Muscle of arm (tissue), 12 donors: Measurements from ENCODE around the gene DHCR24. TPM values are rescaled to one million over a fixed set of nuclear protein-coding genes. Genes with fewer than 3 reads are reported as not detected.
"Not testable (repeated sequence)": the region's sequence is repeated elsewhere in the genome, so short reads cannot be mapped to it uniquely, and the experiment has no call there.

Experiments used
- DNase-seq: peaks from one replicate; pipeline ENCODE4 v3.0.0-alpha.2; 2013
- polyA plus RNA-seq, 12 donors: library from polyadenylated mRNA; unstranded; fragments of 120-200 nt; gene quantifications; one replicate each; pipeline ENCODE4 v1.2.1, GENCODE V29; 2013; ENCODE audit not compliant: insufficient read length in 12 of 12

DHCR24 gene
- polyA plus RNA-seq, 12 donors = 15.9 to 40.1 (median 28.4) TPM; not detected in 1

DNA sequence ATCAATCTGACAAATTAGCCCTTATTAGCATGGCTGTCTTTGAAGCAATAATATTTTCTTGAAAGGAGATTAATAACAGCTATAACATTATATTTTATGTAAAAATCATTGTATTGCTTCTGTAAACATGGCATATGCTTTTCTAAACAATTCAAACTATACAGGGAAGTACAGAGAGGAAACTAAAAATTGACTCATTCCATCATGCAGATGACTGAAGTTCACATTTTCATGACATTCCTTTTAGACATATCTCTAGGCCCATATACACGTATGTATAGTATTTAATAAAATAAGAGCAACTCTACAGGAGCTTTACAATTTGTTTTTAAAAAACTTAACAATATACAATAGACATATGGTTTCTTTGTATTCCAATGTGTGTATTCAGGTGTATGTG is 5.6 kb upstream of the DHCR24 start:
- DNase-seq = no peak

DNA sequence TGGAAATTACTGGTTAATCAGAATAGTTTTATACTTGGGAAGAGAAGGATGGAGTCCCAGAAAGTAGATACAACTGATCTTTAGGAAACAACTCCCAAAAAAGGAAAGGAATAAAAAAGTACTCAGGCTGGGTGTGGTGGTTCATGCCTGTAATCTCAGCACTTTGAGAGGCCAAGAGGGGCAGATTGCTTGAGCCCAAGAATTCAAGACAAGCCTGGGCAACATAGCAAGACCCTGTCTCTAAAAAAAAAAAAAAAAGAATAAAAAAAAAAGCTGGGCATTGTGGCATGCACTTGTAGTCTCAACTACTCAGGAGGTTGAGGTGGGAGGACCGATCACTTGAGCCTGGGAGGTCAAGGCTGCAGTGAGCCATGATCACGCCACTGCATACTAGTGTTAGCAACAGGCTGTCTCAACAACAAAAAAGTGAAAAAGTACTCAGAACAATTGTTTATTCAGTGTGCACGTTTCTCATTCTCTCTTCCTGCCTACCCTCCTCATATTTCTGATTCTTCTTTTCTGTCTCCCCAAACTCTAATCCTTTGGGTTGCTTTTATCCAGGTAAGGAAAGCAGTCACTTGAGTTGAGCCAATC is 2.2 kb upstream of the DHCR24 start:
- no peak for DNase-seq

DNA sequence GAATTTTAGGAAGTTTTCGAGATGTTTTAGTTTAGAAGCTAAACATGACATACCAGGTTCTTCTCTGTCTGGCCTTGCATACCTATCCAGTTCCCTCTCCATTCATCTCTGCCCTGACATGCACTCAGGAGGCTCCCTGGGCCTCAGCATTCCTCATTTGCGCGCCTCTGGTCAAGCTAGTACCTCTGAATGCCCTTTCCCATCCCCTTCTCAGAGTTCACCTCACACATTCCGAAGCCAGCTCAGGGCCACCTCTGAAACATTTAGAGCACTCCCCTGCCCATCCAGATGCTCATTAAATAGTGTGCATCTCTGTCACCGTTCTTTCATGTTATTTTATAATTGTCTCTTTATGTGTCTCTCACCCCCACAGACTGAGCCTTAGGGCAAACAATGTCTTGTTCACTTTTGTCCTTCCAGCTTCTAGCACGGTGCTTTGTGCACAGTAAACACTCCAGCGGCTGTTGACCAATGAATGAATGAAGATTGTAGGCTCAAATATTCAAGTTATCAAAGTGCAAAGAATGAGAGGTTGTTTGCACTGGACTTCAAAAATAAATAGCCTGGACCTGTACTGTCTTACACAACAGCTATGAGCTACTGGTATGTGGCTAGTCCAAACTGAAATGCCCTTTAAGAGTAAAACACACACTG is 1.2 kb upstream of the DHCR24 start:
- DNase-seq = no peak

DNA sequence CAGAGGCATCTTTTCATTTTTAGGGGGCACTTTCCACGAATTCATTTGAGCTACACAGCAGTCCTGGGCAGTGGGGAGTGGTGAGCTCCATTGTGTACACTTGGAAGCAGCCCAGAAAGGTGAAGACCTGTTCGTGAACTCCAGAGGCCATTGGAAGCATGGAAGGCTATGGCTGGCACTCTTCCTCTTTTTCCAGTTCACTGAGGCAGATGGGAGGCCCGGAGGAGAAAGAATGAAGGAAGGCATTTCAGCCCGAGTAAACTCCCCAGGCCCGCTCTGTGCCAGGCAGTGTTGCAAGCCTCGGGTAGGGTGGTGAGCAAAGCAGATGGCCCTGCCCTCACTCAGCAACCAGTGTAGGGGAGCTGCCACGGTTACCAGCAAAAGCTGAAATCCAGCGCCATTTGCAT is 673 bp upstream of the DHCR24 start:
- no peak for DNase-seq

DNA sequence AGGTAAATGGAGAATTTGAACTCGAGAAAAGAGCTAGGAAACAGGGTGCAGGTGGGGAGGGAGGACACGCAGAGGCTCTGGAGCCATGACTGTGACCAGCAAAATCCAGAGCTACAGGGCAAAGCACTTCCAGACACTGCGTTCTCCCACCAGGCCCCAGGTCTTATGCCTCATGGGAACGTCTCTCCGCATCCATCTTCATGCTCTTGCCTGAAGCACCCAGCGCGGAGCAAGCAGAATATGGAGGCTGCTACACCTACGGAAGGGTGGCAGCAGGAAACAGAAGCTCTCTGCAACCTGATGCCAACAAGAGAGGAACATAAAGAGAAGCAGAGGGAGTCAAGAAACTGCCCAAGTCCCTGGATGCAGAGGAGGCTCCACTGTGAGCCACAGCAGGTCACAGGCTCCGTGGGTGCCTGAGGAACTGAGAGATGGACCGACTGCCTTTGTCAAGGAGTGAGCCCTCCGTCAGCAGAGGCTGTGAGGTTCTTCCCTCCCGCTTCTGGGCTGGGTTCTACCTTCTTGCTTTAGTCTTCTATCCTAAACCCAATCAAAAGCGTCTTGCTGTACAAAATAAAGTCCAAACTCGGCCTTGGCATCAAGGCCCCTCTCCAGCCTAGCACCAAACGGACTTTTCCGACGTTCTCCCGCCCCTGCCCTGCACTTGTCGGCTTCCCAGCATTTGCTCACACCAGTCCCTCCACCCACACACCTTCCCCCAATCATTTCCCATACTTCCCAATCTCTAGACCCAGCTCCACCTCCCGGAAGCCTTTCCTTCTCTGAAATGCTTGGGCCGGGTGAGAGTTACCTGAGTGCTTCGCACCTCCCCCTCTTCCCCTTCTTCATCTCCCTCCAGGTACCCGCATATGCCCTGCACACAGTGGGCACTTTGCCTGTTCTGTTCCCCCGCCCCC is 930 bp downstream of the DHCR24 start:
- DNase-seq = peak; percentile 15

DNA sequence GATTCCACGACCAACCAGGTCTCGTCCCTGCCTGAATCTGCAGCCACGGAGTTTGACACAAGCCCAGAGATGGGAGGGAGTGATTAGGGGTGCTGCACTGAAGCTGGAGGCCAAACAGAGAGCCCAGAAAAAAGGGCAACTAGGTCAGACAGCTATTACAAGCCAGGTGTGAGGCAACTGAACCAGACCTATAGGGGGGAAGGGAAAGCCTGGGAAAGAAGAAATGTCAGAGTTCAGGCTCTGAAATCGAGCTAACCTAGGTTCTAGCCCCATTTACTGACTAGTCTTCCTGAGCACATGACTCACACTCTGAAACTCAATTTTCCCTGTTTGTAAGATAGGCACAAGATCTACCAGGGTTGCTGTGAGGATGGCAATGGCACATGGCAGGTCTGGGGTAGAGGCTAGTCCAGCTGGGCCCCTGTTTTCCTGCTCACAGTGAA is 1.7 kb downstream of the DHCR24 start:
- DNase-seq = no peak

DNA sequence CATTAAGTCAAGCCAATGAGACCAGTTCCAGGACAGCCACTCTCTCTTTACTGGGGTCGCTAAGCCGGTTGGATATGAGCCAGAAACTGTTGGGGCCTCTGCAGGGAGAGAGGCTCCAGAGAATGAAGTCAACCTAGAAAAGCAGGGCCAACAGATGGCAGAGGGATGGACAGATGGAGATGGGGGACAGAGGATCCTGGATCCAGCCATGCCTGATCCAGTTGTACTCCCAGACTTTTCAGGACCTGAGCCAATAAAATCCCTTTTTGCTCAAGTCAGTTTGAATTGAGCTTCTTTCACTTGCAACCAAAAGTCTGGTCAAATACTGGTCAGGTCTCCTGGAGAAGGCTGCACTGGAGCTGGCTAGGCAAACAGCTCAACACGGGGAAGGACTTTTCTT is 2.2 kb downstream of the DHCR24 start:
- DNase-seq = no peak

DNA sequence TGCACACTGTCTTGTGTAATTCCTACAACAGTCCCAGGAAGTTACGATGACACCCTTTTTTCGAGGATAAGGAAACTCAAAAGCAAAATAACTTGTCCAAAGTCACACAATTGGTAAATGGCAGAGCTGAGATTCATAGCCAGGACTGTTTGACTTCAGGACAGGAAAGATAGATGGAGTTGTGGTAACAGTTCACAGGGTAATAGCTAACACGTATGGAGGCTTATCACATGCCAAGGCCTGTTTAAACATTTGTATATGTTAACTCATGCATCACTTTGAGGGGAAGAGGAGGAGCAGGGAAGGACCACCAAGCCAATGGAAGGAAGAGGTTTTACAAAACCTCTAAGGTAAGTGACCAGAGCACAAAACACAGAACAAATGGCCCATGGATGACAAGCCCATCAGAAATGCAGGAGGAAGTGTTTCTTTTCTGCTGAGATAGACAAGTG is 2.8 kb downstream of the DHCR24 start:
- no peak for DNase-seq

DNA sequence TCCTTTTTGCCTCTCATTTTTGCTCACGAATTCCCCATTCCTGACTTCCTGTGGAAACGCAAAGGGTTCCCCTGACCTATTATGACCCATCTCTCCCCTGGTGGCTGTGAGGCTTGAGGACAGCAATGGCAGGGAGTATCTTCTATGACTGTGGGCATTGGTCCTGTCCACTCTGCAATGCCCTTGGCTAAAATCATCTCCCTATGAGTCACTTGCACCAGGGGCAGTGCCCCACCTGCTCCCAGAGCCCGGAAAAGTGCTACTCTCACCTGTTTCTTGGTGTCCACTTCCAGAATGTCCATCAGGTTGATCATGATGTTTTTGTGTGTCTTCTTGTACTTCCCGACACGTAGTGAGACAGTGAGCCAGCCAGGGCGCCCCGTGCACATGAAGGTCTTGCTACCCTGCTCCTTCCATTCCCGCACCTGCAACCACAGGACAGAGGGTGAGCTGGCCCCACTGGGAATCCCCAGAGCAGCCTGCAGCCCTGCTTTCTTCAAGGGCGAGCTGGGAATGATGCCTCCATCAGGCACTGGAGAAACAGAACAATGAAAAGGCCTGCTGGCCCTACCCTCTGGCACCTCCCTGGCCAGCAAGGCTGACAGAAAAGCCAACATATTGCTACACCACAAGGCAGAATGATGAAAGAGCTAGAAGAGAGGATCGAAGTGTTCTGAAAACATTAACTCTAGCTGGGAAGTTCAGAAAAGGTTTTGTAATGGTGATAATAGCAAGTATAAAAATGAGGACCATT is 3.5 kb downstream of the DHCR24 start:
- no peak for DNase-seq

DNA sequence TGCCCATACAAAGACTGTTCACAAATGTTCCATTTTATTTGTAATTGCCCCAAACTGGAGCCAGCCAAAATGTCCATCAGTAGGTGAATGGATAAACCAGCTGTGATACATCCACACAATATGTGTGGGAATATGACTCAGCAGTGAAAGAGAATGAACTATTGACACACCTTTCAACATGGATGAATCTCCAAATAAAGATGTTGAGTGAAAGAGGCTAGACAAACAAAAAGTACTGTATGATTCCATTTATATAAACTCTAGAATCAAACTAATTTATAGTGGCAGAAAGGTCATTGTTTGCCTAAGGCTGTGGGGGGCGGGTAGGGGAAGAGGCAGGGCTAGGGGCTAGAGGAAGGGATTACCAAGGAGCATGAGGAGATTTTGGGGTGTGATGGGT is 4.5 kb downstream of the DHCR24 start:
- no peak for DNase-seq

DNA sequence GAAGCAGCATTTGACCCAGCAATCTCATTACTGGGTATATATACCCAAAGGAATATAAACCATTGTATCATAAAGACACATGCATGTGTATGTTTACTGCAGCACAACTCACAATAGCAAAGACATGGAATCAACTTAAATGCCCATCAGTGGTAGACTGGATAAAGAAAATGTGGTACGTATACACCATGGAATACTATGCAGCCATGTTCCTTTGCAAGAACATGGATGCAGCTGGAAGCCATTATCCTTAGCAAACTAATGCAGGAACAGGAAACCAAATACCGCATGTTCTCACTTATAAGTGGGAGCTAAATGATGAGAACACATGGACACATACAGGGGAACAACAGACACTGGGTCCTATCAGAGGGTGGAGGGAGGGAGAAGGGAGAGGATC is 5.4 kb downstream of the DHCR24 start:
- not testable (repeated sequence) for DNase-seq

DNA sequence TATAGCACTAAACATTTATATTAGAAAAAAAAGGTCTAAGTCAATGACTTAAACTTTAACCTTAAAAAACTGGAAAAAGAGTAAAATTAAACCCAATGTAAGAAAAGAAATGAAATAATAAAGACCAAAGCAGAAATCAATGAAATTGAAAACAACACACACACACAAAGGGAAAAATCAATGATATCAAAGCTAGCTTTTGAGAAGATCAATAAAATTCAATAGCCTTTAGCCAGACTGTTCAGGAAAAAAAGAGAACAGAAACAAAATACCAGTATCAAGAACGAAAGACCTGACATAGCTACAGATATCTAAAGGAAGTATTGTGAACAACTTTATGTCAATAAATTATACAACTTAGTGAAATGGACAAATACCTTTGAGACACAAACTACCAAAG is 7.1 kb downstream of the DHCR24 start:
- DNase-seq = no peak

DNA sequence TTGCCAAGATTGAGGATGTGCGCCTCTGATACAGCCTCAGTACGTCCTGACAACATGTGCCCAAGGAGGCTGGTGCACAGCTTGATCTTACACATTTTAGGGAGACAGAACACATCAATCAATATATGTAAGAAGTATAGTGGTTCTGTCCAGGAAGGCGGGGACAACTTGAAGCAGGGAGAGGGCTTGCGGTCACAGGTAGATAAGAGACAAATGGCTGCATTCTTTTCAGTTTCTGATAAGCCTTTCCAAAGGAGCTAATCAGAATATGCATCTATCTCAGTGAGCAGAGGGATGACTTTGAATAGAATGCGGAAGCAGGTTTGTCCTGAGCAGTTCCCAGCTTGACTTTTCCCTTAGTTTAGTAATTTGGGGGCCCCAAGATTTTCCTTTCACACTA is 10.2 kb downstream of the DHCR24 start:
- no peak for DNase-seq

DNA sequence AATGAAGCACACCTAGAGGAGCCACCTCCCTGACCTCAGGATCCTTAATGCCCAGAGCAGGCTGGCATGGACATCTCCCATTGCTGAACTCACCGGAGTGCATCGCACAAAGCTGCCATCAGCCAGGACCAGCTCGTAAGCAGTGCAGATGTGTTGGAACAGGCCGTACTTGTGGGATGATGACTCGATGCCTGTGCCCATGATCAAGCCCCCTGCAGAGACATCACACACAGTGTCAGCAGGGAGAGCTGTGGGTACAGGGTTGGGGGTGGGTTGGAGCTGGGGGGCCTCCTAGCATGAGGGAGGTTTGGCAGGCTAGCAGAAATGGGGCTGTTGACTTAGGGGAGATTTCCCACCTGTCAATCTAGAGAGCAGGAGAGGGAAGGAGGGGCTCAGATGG is 12.0 kb downstream of the DHCR24 start:
- DNase-seq = no peak

DNA sequence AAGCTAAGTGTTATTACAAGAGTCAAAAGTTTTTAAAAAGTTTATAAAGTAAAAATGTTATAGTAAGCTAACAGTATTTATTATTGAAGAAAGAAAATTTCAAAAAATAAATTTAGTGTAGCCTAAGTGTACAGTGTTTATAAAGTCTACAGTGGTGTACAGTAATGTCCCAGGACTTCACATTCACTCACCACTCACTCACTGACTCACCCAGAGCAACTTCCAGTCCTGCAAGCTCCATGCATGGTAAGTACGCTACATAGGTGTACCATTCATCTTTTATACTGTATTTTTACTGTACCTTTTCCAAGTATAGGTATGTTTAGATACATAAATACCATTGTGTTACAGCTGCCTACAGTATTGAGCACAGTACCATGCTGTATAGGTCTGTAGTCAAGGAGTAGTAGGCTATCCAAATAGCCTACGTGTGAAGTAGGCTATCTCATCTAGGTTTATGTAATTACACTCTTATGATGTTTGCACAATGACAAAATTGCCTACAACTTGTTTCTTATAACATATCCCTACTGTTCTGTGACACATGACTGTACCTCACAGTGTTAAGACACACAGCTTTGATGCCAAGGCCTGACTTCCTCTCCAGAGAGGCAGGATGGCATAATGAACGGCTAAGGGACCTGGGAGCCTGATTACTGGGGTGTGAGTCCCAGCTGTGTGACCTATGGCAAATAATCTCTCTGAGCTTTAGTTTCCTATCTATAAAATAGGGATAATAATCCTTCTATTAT is 12.7 kb downstream of the DHCR24 start:
- no peak for DNase-seq

DNA sequence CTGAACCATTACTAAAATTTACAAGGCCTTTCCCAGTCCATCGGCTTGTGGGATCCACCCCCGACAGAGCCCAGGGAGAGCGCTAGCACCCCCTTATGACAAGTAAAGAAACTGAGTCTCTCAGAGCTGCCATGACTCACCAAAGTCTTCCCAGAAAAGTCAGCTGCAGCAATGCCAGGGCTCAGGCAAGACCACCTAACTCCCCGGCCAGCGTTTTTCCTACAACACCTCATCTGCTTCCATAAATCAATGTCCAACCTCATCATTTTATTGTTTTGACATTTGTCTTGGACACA is 15.0 kb downstream of the DHCR24 start:
- DNase-seq = no peak

DNA sequence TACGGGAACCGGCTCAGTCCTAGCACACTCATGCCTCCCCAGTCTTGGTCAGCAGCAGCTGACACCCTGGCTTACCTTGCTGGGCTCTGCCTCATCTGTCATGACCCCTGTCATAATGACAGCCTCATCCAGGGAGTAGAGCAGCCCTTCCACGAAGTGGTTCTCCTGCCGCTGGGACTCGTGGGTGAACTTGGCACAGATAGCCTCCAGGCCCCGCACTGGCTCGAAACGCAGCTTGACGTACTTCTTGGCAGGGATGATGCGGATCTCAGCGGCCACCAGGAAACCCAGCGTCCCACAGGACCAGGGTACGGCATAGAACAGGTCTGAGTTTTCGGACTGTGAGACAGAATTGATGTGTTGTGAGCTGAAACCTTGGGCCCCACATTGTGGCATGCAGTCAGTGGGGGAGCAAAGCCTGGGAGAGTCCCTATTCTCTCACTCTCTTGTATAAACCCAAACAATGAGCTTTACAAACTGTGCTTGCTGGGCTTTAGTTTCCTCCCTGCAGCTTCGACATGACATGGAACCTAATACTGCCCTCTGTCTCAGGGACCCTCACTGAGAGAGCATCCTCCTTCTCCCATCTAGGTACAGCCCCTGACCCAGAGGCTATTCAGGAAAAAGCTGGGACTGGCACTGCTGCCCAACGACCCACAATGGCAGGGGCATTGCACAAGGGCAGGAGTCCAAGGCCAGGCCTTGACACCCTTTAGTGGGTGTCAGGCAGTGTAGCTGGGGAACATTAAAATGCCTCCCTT is 15.5 kb downstream of the DHCR24 start:
- DNase-seq = no peak

DNA sequence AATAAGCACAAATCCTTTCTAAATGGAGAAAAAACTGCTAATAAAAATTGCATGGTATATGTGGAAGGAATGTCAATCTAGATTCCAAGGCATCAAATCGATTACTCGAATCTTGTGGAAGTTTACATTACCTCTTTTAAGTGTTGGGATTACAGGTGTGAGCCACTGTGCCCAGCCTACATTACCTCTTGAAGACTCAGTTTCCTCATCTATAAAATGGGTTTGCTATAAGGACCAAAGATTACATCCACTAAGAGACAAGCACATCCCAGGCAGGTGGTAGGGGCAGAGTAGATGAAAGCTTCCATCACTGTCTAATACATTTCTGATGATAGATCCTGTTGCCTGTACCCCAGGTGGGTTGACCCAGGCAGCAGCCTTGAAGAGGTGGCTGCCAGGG is 16.1 kb downstream of the DHCR24 start:
- no peak for DNase-seq

DNA sequence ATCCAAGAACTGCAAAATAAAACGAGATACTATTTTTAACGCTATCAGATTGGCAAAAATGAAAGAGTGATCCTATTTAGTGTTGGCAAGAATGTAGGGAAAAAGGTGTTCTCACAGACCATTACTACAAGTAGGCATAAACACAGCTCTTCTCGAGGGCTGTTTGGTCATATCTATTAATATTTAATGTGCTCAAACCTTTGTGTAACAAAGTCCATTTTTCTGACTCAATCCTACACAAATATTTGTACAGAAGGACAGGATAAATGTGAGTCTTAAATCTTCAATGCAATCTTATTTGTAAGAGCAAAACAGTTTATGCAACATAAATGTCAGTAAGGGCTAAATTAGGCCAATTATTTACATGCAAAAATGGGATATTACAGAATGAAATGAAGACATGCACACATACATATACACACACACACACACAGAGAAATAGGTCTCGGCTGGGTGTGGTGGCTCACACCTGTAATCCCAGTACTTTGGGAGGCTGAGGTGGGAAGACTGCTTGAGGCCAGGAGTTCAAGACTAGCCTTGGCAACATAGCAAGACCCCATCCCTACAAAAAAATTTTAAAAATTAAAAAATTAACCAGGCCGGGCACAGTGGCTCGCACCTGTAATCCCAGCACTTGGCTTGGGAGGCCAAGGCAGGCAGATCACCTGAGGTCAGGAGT is 17.7 kb downstream of the DHCR24 start:
- DNase-seq = no peak

DNA sequence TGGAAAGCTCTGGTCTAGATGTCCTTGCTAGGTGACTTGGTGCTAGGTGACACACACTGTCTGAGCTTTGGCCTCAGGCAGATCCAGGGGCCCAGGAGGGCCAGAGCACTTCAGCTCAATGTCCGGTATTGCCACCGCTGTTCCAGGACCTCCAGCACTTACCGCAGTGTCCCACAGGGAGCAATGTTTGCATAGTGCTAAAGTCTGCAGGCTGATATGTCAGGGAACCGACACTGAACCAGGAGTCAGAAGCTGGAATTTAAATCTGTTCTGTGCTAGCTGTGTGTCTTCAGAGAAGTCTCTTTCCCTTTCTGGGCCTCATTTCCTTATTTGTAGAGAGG is 19.3 kb downstream of the DHCR24 start:
- no peak for DNase-seq
